GM12878 (cell line): ENCODE data around the gene PSMB5. TPM values are rescaled to one million over a fixed set of nuclear protein-coding genes. Genes with fewer than 3 reads are reported as not detected.
A peak's percentile ranks its signal among the peaks of the same experiment; 100 is the strongest.

Experiments used
- BCL11A ChIP-seq: IDR thresholded peaks from 2 replicates; pipeline ENCODE4 v1.6.1; 2011; ENCODE audit warnings: low read depth, low read length
- BHLHE40 ChIP-seq, 2 experiments: fragments of 450-650 bp in 1 of 2; IDR thresholded peaks; 2 replicates each; pipeline ENCODE4 v1.6.1; 2011 to 2017; ENCODE audit warnings: low read depth in 2 of 2, borderline replicate concordance in 1 of 2, improper control_type of control experiment in 1 of 2, low read length in 1 of 2, mild to moderate bottlenecking in 1 of 2
- BMI1 ChIP-seq: fragments of 450-650 bp; IDR thresholded peaks from 2 replicates; pipeline ENCODE4 v1.6.1; 2016; ENCODE audit warnings: mild to moderate bottlenecking, moderate library complexity, borderline replicate concordance
- CEBPZ ChIP-seq: fragments of 150-350 bp; IDR thresholded peaks from 2 replicates; pipeline ENCODE4 v1.6.1; 2016; ENCODE audit warnings: low read depth, low read length
- CHD1 ChIP-seq: IDR thresholded peaks from 2 replicates; pipeline ENCODE4 v1.6.1; 2012; ENCODE audit warnings: low read depth, low read length, improper control_type of control experiment
- GABPA ChIP-seq: IDR thresholded peaks from 2 replicates; pipeline ENCODE4 v1.6.1; 2014; ENCODE audit warnings: antibody characterized with exemption, low read depth, mild to moderate bottlenecking, inconsistent platforms
- LARP7 ChIP-seq: fragments of 450-650 bp; IDR thresholded peaks from 2 replicates; pipeline ENCODE4 v1.6.1; 2017; ENCODE audit warnings: mild to moderate bottlenecking
- PAX8 ChIP-seq: fragments of 450-650 bp; IDR thresholded peaks from 2 replicates; pipeline ENCODE4 v1.6.1; 2017; ENCODE audit warnings: mild to moderate bottlenecking, moderate library complexity
- STAT3 ChIP-seq: IDR thresholded peaks from 2 replicates; pipeline ENCODE4 v1.6.1; 2011; ENCODE audit warnings: low read depth, low read length, improper control_type of control experiment
- ZNF687 ChIP-seq: fragments of 450-650 bp; IDR thresholded peaks from 2 replicates; pipeline ENCODE4 v1.6.1; 2017; ENCODE audit warnings: mild to moderate bottlenecking, moderate library complexity
- polyA plus RNA-seq, 11 experiments: library from polyadenylated mRNA; depleted of rRNA in 4 of 11; unstranded in 6 of 11; stranded (reverse) in 5 of 11; fragments of >200 nt; fragmentation: Nextera tagmentation in 4 of 11; fragmentation: Illumina TruSeq in 1 of 11; extraction: Ambion mirVana in 4 of 11; extraction: Trizol in 1 of 11; gene quantifications; 1 replicate in 1 of 11; 2 replicates in 10 of 11; pipeline versions ENCODE4 v1.2.1 to v1.2.3, GENCODE V29; 2011 to 2016; ENCODE audit warnings: inconsistent platforms in 2 of 11, missing spikeins in 2 of 11, low read depth in 1 of 11
- total RNA-seq, 4 experiments: library from RNA; depleted of rRNA in 3 of 4; stranded (reverse); fragments of >200 nt in 3 of 4; fragmentation: Illumina TruSeq in 1 of 4; extraction: Trizol in 1 of 4; gene quantifications; 2 replicates each; pipeline versions ENCODE4 v1.2.1 to v1.2.3, GENCODE V29; 2013 to 2021

Gene PSMB5
- total and polyA plus RNA-seq, 10 of the 15 experiments (the other 5 are each of a cell fraction or from before 2014, with no cell fraction given), result 84.5 to 802 (median 144) TPM

GRCh38 chr14:23008831-23009230, 25.9 kb downstream of the PSMB5 start (continued):
- 0 out of 2 replicates have a peak, but pooled peaks have one; percentile 15 for TF ChIP-seq ZNF687
- no peak for TF ChIP-seq GABPA
- no peak for TF ChIP-seq STAT3
- no peak for TF ChIP-seq CEBPZ
- TF ChIP-seq BCL11A, result no peak
- TF ChIP-seq PAX8, result no peak
- TF ChIP-seq LARP7, result no peak
- no peak for TF ChIP-seq BMI1
- no peak for TF ChIP-seq CHD1
- peak; percentile 60 to 84; a peak in 3 of 4 replicates for TF ChIP-seq BHLHE40 (IDR thresholded peaks at IDR 0.05; ENCODE audit: borderline replicate concordance in 1 of 2, low read depth in 2 of 2, low read length in 1 of 2)
- TF ChIP-seq, all 136 proteins: peak for 3
